Hematopoietic multipotent progenitor cell (in vitro differentiated cells): Measurements from ENCODE around the gene CDK6. TPM values are rescaled to one million over a fixed set of nuclear protein-coding genes. Genes with fewer than 3 reads are reported as not detected.
"Not testable (repeated sequence)": the region's sequence is repeated elsewhere in the genome, so short reads cannot be mapped to it uniquely, and the experiment has no call there.

Source experiments
- DNase-seq, 3 donors: peaks; one replicate each; pipeline ENCODE4 v3.0.0-alpha.2; 2011 to 2015; ENCODE audit warnings: low read depth in 2 of 3, low spot score in 2 of 3
- total RNA-seq: library from RNA; depleted of rRNA; stranded (reverse); fragments of >200 nt; gene quantifications from one replicate; pipeline ENCODE4 v1.2.3, GENCODE V29; 2012

The CDK6 gene
- total RNA-seq, 1 donor, result 627 TPM

GRCh38 chr7:92608380-92609322 is 227.7 kb downstream of the CDK6 start:
- DNase-seq, result no peak

- no peak for DNase-seq
Observed at GRCh38 chr7:92606985-92607384, 229.4 kb downstream of the CDK6 start.

- not testable (repeated sequence) for DNase-seq
Observed at GRCh38 chr7:92604517-92604916, 231.9 kb downstream of the CDK6 start.

GRCh38 chr7:92603089-92603445 is 233.3 kb downstream of the CDK6 start:
- no peak for DNase-seq

- DNase-seq, result no peak
Observed at GRCh38 chr7:92602352-92603088, 233.9 kb downstream of the CDK6 start.

GRCh38 chr7:92598310-92598981 is 237.9 kb downstream of the CDK6 start:
- DNase-seq, result no peak

- no peak for DNase-seq
Observed at GRCh38 chr7:92595281-92595680, 241.1 kb downstream of the CDK6 start.

GRCh38 chr7:92594746-92595145 is 241.6 kb downstream of the CDK6 start:
- no peak for DNase-seq

- no peak for DNase-seq
Observed at GRCh38 chr7:92590711-92591310, 245.6 kb downstream of the CDK6 start.

- DNase-seq, result no peak
Observed at GRCh38 chr7:92589056-92589455, 247.3 kb downstream of the CDK6 start.

GRCh38 chr7:92588561-92588960 is 247.8 kb downstream of the CDK6 start:
- no peak for DNase-seq

GRCh38 chr7:92586841-92587240 is 249.5 kb downstream of the CDK6 start:
- DNase-seq, result no peak

GRCh38 chr7:92586403-92586802 is 250.0 kb downstream of the CDK6 start:
- DNase-seq, result no peak

GRCh38 chr7:92584953-92585352 is 251.4 kb downstream of the CDK6 start:
- DNase-seq, result no peak

- no peak for DNase-seq
Observed at GRCh38 chr7:92582948-92583347, 253.4 kb downstream of the CDK6 start.

GRCh38 chr7:92576296-92576695 is 260.1 kb downstream of the CDK6 start:
- no peak for DNase-seq

GRCh38 chr7:92569137-92569536 is 267.2 kb downstream of the CDK6 start:
- no peak for DNase-seq

GRCh38 chr7:92567460-92567859 is 268.9 kb downstream of the CDK6 start:
- no peak for DNase-seq

- DNase-seq, result no peak
Observed at GRCh38 chr7:92563345-92563744, 273.0 kb downstream of the CDK6 start.

GRCh38 chr7:92560602-92561001 is 275.8 kb downstream of the CDK6 start:
- no peak for DNase-seq

GRCh38 chr7:92557808-92558362 is 278.5 kb downstream of the CDK6 start:
- DNase-seq, result no peak
